MM.1S (cell line): ENCODE measurements around the gene VSX2.

Source experiments
- DNase-seq: peaks from one replicate; pipeline ENCODE4 v3.0.0-alpha.2; 2015
- H2AFZ ChIP-seq: fragments of 300-600 bp; sonication (generic); 2 replicates; pipeline ENCODE4 v1.6.0; 2016; ENCODE audit warnings: antibody characterized with exemption, low read length
- H3F3A ChIP-seq: fragments of 300-600 bp; sonication (generic); 2 replicates; pipeline ENCODE4 v1.6.1; 2016; ENCODE audit warnings: mild to moderate bottlenecking, antibody characterized with exemption, low read length, moderate library complexity, mixed read lengths; ENCODE audit not compliant: insufficient read depth
- H3K27ac ChIP-seq: fragments of 300-600 bp; sonication (generic); 2 replicates; pipeline ENCODE4 v1.5.1; 2016; ENCODE audit warnings: mild to moderate bottlenecking, low read length
- H3K27me3 ChIP-seq: fragments of 300-600 bp; sonication (generic); replicated peaks from 2 replicates; pipeline ENCODE4 v1.6.0; 2016; ENCODE audit warnings: low read length; ENCODE audit not compliant: insufficient read depth
- H3K36me3 ChIP-seq: fragments of 300-600 bp; sonication (generic); replicated peaks from 2 replicates; pipeline ENCODE4 v1.6.1; 2016; ENCODE audit warnings: mild to moderate bottlenecking, low read length, mixed read lengths; ENCODE audit not compliant: insufficient read depth
- H3K4me1 ChIP-seq: fragments of 300-600 bp; sonication (generic); 2 replicates; pipeline ENCODE4 v1.6.1; 2016; ENCODE audit warnings: low read length, mixed read lengths
- H3K4me2 ChIP-seq: fragments of 300-600 bp; sonication (generic); 2 replicates; pipeline ENCODE4 v1.6.0; 2016; ENCODE audit warnings: low read depth, low read length
- H3K4me3 ChIP-seq: fragments of 300-600 bp; sonication (generic); 2 replicates; pipeline ENCODE4 v1.5.1; 2016; ENCODE audit warnings: low read length, mixed read lengths
- H3K79me2 ChIP-seq: fragments of 300-600 bp; sonication (generic); 2 replicates; pipeline ENCODE4 v1.6.1; 2016; ENCODE audit warnings: mixed run types, low read length, mixed read lengths
- H3K9ac ChIP-seq: fragments of 300-600 bp; sonication (generic); 2 replicates; pipeline ENCODE4 v1.6.1; 2016; ENCODE audit warnings: low read length, mixed read lengths
- H3K9me2 ChIP-seq: fragments of 300-600 bp; sonication (generic); replicated peaks from 2 replicates; pipeline ENCODE4 v1.6.1; 2016; ENCODE audit warnings: mild to moderate bottlenecking, low read length, mixed read lengths; ENCODE audit not compliant: insufficient read depth
- H3K9me3 ChIP-seq: fragments of 300-600 bp; sonication (generic); replicated peaks from 2 replicates; pipeline ENCODE4 v1.6.1; 2016; ENCODE audit warnings: mild to moderate bottlenecking, low read length, mixed read lengths; ENCODE audit not compliant: insufficient read depth
- H4K20me1 ChIP-seq: fragments of 300-600 bp; sonication (generic); 2 replicates; pipeline ENCODE4 v1.6.1; 2016; ENCODE audit warnings: mild to moderate bottlenecking, low read length, moderate library complexity, mixed read lengths; ENCODE audit not compliant: insufficient read depth
- CTCF ChIP-seq: fragments of 300-600 bp; sonication (generic); IDR thresholded peaks from 2 replicates; pipeline ENCODE4 v1.5.1; 2016; ENCODE audit warnings: antibody characterized with exemption, low read length, mixed read lengths
- EZH2 ChIP-seq: fragments of 300-600 bp; sonication (generic); optimal IDR thresholded peaks from 2 replicates; pipeline ENCODE3; 2017; ENCODE audit warnings: low read depth, mild to moderate bottlenecking, antibody characterized with exemption, low read length, mixed read lengths
- EZH2phosphoT487 ChIP-seq: fragments of 300-600 bp; sonication (generic); IDR thresholded peaks from 2 replicates; pipeline ENCODE4 v1.6.1; 2018; ENCODE audit warnings: antibody characterized with exemption, low read length

Gene VSX2

DNA sequence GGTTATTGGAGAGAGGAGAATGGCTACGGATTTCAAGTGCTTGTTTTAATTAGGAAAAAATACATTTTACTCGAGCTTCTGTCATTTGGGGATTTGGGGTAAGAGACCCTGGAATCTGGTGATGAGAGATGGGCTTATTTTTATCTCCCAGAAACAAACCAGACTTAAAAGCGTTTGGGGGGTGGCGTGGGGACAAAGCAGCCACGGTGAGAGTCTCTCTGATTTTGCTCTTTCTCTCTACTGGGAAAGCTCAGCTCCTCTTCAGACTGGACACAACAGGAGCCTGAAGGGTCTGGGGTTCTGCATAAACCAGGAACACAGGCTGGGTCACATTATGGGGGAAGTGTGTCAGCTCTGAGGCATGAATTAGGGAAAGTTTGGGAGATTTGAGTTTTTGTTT, 3.8 kb downstream of the VSX2 start:
- Histone ChIP-seq H3K4me1 (no peaks in the 10 kb centered on the region), H3F3A (no peaks in the 10 kb centered on the region), H3K4me2 (no peak overlapping the region), H4K20me1 (no peaks in the 10 kb centered on the region), H3K27me3 (peaks cover 33% of the 10 kb centered on the region), H3K36me3 (no peaks in the 10 kb centered on the region), H3K9me3 (no peaks in the 10 kb centered on the region), H3K4me3 (no peak overlapping the region), H3K27ac (no peak overlapping the region), H3K79me2 (no peaks in the 10 kb centered on the region), H3K9me2 (no peaks in the 10 kb centered on the region), H2AFZ (no peak overlapping the region), H3K9ac (no peak overlapping the region)
- TF ChIP-seq CTCF (no peak), EZH2phosphoT487 (no peak), EZH2 (no peak)
- no peak for DNase-seq

DNA sequence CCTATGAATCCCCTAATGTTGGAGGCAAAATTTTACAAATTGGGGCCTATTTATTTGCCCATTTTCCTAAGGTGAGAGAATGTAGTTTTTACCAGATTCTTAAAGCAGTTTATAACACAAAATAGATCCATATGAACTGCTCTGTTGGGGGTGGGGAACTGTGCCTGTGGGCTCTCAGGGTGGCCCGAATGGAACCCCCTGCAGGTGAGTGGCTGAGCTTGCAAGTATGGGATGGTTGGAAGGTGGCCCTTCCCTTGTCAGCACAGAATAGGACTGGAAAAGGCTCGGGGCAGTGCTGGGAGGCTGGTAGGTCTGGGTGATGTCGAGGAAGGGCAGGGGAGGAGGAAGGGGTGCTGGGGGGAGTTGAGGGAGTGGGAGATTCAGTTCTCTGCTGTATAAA, 4.9 kb downstream of the VSX2 start:
- Histone ChIP-seq H2AFZ (no peak overlapping the region), H3K4me1 (no peaks in the 10 kb centered on the region), H3K27me3 (peaks cover 30% of the 10 kb centered on the region), H3K27ac (no peak overlapping the region), H3K36me3 (no peaks in the 10 kb centered on the region), H3K9ac (no peak overlapping the region), H3K9me2 (no peaks in the 10 kb centered on the region), H3K9me3 (no peaks in the 10 kb centered on the region), H3K79me2 (no peaks in the 10 kb centered on the region), H3K4me2 (no peak overlapping the region), H3K4me3 (no peak overlapping the region), H4K20me1 (no peaks in the 10 kb centered on the region), H3F3A (no peaks in the 10 kb centered on the region)
- TF ChIP-seq EZH2: no peak
- TF ChIP-seq EZH2phosphoT487: no peak
- no peak for TF ChIP-seq CTCF
- no peak for DNase-seq

DNA sequence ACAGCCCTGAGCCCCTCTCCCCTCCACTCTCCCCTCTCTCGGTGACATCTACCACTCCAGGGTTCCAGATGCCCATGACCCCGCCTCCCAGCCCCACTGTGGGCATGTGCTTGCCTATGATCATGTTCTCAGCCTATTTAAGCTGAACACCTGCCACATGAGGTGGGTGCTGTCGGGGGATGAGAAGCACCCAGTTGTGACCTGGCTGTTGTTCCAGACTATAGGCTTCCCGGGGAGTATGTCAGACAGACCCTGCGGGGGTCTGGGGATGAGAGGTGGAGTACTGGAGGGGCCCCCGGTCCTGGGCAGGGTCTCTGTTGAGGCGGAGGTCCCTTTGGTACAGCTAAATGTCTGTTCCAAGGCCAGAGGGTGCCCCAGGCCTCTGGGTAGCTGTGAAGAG, 6.0 kb downstream of the VSX2 start:
- H4K20me1 ChIP-seq: no peaks in the 10 kb centered on the region
- no peak for TF ChIP-seq EZH2
- TF ChIP-seq CTCF: no peak
- no peak for TF ChIP-seq EZH2phosphoT487
- H3K9ac ChIP-seq: no peak overlapping the region
- H3K4me2 ChIP-seq: no peak overlapping the region
- H3F3A ChIP-seq: no peaks in the 10 kb centered on the region
- H3K4me1 ChIP-seq: no peaks in the 10 kb centered on the region
- no peak overlapping the region for H3K27ac ChIP-seq
- no peaks in the 10 kb centered on the region for H3K36me3 ChIP-seq
- H3K27me3 ChIP-seq: peaks cover 26% of the 10 kb centered on the region
- no peaks in the 10 kb centered on the region for H3K9me2 ChIP-seq
- no peaks in the 10 kb centered on the region for H3K79me2 ChIP-seq
- no peak overlapping the region for H2AFZ ChIP-seq
- no peaks in the 10 kb centered on the region for H3K9me3 ChIP-seq
- no peak for DNase-seq
- no peak overlapping the region for H3K4me3 ChIP-seq
